Esophagus muscularis mucosa (tissue), 4 donors: ENCODE data around the gene TGFBRAP1. TPM values are rescaled to one million over a fixed set of nuclear protein-coding genes. Genes with fewer than 3 reads are reported as not detected.

Source experiments
- DNase-seq: peaks from one replicate; pipeline ENCODE4 v3.0.0-alpha.2; 2017; ENCODE audit errors: extremely low spot score
- H3K27ac ChIP-seq, 4 donors: fragments of 200-600 bp; sonication (generic); replicated peaks in 1 of 4; 1 replicate in 3 of 4; 2 replicates in 1 of 4; pipeline ENCODE4 v1.5.1; 2016 to 2019; ENCODE audit warnings: mild to moderate bottlenecking in 1 of 4
- H3K27me3 ChIP-seq, 4 donors: fragments of 200-600 bp; sonication (generic); one replicate each; pipeline versions ENCODE4 v1.5.1 to v1.6.0; 2016 to 2019
- H3K36me3 ChIP-seq, 4 donors: fragments of 200-600 bp; sonication (generic); one replicate each; pipeline ENCODE4 v1.5.1; 2016 to 2019
- H3K4me1 ChIP-seq, 4 donors: fragments of 200-600 bp; sonication (generic); one replicate each; pipeline ENCODE4 v1.5.1; 2016 to 2019
- H3K4me3 ChIP-seq, 4 donors: fragments of 200-600 bp; sonication (generic); 1 replicate in 2 of 4; 2 replicates in 2 of 4; pipeline ENCODE4 v1.5.1; 2016 to 2019; ENCODE audit warnings: mild to moderate bottlenecking in 4 of 4, moderate library complexity in 1 of 4
- H3K9me3 ChIP-seq, 4 donors: fragments of 200-600 bp; sonication (generic); 1 replicate in 3 of 4; 2 replicates in 1 of 4; pipeline ENCODE4 v1.5.1; 2016 to 2019
- CTCF ChIP-seq, 3 experiments: fragments of 200-600 bp in 2 of 3; fragments of 450-650 bp in 1 of 3; sonication (generic) in 2 of 3; IDR thresholded peaks; one replicate each; pipeline ENCODE4 v1.5.1; 2017 to 2019; ENCODE audit warnings: antibody characterized with exemption in 3 of 3, mild to moderate bottlenecking in 2 of 3, moderate library complexity in 1 of 3
- EP300 ChIP-seq: sonication (generic); formaldehyde crosslinking; IDR thresholded peaks from one replicate; pipeline ENCODE4 v1.6.1; 2017; ENCODE audit warnings: antibody characterized with exemption
- POLR2A ChIP-seq: fragments of 450-650 bp; IDR thresholded peaks from one replicate; pipeline ENCODE4 v1.6.1; 2017; ENCODE audit warnings: antibody characterized with exemption, moderate library complexity, mild to moderate bottlenecking, low read depth
- POLR2AphosphoS5 ChIP-seq, 2 donors: sonication (generic); formaldehyde crosslinking; IDR thresholded peaks; one replicate each; pipeline ENCODE4 v1.6.1; 2017; ENCODE audit warnings: antibody characterized with exemption in 2 of 2
- WGBS: methylation state at CpG from one replicate; pipeline ENCODE4 v1.1.5; 2018; 5-methylcytosine and 5-hydroxymethylcytosine counted together
- intact Hi-C: fragments of 100-400 bp; cut with DNase I; formaldehyde crosslinking; loops from one replicate; pipeline ENCODE4 v1.15.1; 2023
- total RNA-seq, 4 donors: library from RNA; depleted of rRNA; stranded (reverse); fragments of >200 nt; gene quantifications; one replicate each; pipeline versions ENCODE4 v1.1.0 to v1.2.1, GENCODE V29; 2016

The TGFBRAP1 gene
- total RNA-seq, 4 donors from 2014 or later = 20.8 to 34.4 (median 27.9) TPM

- Histone ChIP-seq H3K9me3 (no peaks in the 10 kb centered on the region), H3K27ac (no peak overlapping the region), H3K4me1 (peaks cover 20 to 29% (median 26%) of the 10 kb centered on the region in 4 donors), H3K4me3 (no peak overlapping the region), H3K27me3 (no peaks in the 10 kb centered on the region), H3K36me3 (peaks cover 34 to 51% (median 45%) of the 10 kb centered on the region in 4 donors)
- TF ChIP-seq POLR2AphosphoS5 (IDR thresholded peaks at IDR 0.05) = no peak
- TF ChIP-seq EP300 = no peak
- TF ChIP-seq CTCF (IDR thresholded peaks at IDR 0.05) = no peak
- TF ChIP-seq POLR2A = no peak
- WGBS = 80% methylated on average over 4 of the region's 4 CpGs
- intact Hi-C loops = loop anchor here (10.0 kb wide), 1 partner anchor 855 kb away; the partner anchor contains the start of gene UXS1
- no peak for DNase-seq
Measured at GRCh38 chr2:105339414-105339813, 9.9 kb upstream of the TGFBRAP1 start.

GRCh38 chr2:105338020-105338385 is 8.5 kb upstream of the TGFBRAP1 start:
- WGBS = 5% methylated on average over 5 of the region's 5 CpGs
- H3K9me3 ChIP-seq = no peaks in the 10 kb centered on the region
- intact Hi-C loops = loop anchor here (10.0 kb wide), 1 partner anchor 857 kb away; the partner anchor contains the start of gene UXS1
- H3K4me1 ChIP-seq = peaks cover 20 to 29% (median 26%) of the 10 kb centered on the region in 4 donors
- H3K27me3 ChIP-seq = no peaks in the 10 kb centered on the region
- TF ChIP-seq POLR2A = no peak
- TF ChIP-seq EP300 = no peak
- no peak for TF ChIP-seq CTCF (IDR thresholded peaks at IDR 0.05)
- no peak for TF ChIP-seq POLR2AphosphoS5 (IDR thresholded peaks at IDR 0.05)
- peak overlapping the region; percentile 79 to 93 (median 87) for H3K4me3 ChIP-seq
- peak overlapping the region; percentile 90 to 95 (median 92) for H3K27ac ChIP-seq
- DNase-seq = no peak
- H3K36me3 ChIP-seq = peaks cover 28 to 41% (median 33%) of the 10 kb centered on the region in 4 donors

GRCh38 chr2:105337122-105338019 is 7.8 kb upstream of the TGFBRAP1 start, which contains the start of gene C2orf49:
Gene C2orf49, plus strand, starts transcription at chr2:105337540. Its CDS starts 48 bp downstream, at chr2:105337588.
- WGBS = 0% methylated on average over 38 of the region's 58 CpGs
- intact Hi-C loops = loop anchor here (10.0 kb wide), 1 partner anchor 857 kb away; the partner anchor contains the start of gene UXS1
- H3K27me3 ChIP-seq = no peaks in the 10 kb centered on the region

GRCh38 chr2:105336786-105337121 is 7.2 kb upstream of the TGFBRAP1 start:
- intact Hi-C loops = loop anchor here (10.0 kb wide), 1 partner anchor 858 kb away; the partner anchor contains the start of gene UXS1
- H3K27me3 ChIP-seq = no peaks in the 10 kb centered on the region
- 4% methylated on average over 7 of the region's 7 CpGs for WGBS
- peaks cover 17 to 29% (median 22%) of the 10 kb centered on the region in 4 donors for H3K36me3 ChIP-seq
- peak overlapping the region; percentile 90 to 95 (median 92) for H3K27ac ChIP-seq
- TF ChIP-seq POLR2A (no peak), EP300 (no peak), POLR2AphosphoS5 (IDR thresholded peaks at IDR 0.05) (no peak), CTCF (IDR thresholded peaks at IDR 0.05) (no peak)
- DNase-seq = no peak
- no peaks in the 10 kb centered on the region for H3K9me3 ChIP-seq
- H3K4me3 ChIP-seq = peak overlapping the region; percentile 79 to 93 (median 87)
- H3K4me1 ChIP-seq = peaks cover 20 to 29% (median 26%) of the 10 kb centered on the region in 4 donors

More at GRCh38 chr2:105337122-105338019, 7.8 kb upstream of the TGFBRAP1 start, which contains the start of gene C2orf49:
- H3K9me3 ChIP-seq = no peaks in the 10 kb centered on the region
- peaks cover 23 to 35% (median 28%) of the 10 kb centered on the region in 4 donors for H3K36me3 ChIP-seq
- peak within 1 kb of the TSS; percentile 79 to 93 (median 87) for H3K4me3 ChIP-seq
- peaks cover 20 to 29% (median 26%) of the 10 kb centered on the region in 4 donors for H3K4me1 ChIP-seq
- peak; percentile 97 for DNase-seq
- TF ChIP-seq EP300 (no peak), CTCF (IDR thresholded peaks at IDR 0.05) (no peak), POLR2AphosphoS5 (IDR thresholded peaks at IDR 0.05) (peak; percentile 77 to 87), POLR2A (no peak)
- H3K27ac ChIP-seq = peak within 1 kb of the TSS; percentile 90 to 95 (median 92)
